ENCODE results near the gene AAR2.

Gene AAR2

DNA sequence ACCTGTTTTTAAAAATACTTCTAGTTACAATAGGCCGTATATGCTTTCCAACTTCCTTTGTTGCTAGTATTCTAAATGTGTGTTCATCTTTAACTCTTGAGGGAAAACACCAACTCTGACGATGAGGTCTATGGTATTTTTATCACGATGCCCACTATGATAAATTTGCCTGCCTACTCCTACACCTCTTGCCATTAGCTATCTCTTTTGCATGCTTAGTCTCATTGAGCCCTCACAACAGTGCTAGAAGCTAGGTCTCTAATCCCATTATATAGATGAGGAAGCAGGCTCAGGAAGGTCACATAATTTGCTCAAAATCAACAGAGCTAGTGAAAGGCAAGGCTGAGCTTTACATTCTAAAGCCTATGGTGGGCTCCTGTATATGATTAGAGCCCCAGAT lies 13.2 kb downstream of the AAR2 start:
- TF ChIP-seq, protein P1, sequence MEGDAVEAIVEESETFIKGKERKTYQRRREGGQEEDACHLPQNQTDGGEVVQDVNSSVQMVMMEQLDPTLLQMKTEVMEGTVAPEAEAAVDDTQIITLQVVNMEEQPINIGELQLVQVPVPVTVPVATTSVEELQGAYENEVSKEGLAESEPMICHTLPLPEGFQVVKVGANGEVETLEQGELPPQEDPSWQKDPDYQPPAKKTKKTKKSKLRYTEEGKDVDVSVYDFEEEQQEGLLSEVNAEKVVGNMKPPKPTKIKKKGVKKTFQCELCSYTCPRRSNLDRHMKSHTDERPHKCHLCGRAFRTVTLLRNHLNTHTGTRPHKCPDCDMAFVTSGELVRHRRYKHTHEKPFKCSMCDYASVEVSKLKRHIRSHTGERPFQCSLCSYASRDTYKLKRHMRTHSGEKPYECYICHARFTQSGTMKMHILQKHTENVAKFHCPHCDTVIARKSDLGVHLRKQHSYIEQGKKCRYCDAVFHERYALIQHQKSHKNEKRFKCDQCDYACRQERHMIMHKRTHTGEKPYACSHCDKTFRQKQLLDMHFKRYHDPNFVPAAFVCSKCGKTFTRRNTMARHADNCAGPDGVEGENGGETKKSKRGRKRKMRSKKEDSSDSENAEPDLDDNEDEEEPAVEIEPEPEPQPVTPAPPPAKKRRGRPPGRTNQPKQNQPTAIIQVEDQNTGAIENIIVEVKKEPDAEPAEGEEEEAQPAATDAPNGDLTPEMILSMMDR (IDR thresholded peaks at IDR 0.05) = no peak
- no peaks in the 10 kb centered on the region for H3K4me1 ChIP-seq
- H3K27me3 ChIP-seq = no peaks in the 10 kb centered on the region
- no peak for DNase-seq
- intact Hi-C loops (cut with DNase I; ENCODE audit: low total_unique reads) = no loop called here
- no peak overlapping the region for H3K27ac ChIP-seq
- no peaks in the 10 kb centered on the region for H3K9me3 ChIP-seq
- H3K4me3 ChIP-seq = no peak overlapping the region
- H3K36me3 ChIP-seq = peaks cover 56 to 88% (median 82%) of the 10 kb centered on the region in 3 donors

GRCh38 chr20:36251426-36251825 lies 15.1 kb downstream of the AAR2 start:
- H3K36me3 ChIP-seq = peaks cover 47 to 86% (median 76%) of the 10 kb centered on the region in 3 donors
- intact Hi-C loops (cut with DNase I; ENCODE audit: low total_unique reads) = no loop called here
- no peaks in the 10 kb centered on the region for H3K4me1 ChIP-seq
- no peak for DNase-seq
- TF ChIP-seq, protein P1 (IDR thresholded peaks at IDR 0.05) = no peak
- no peak overlapping the region for H3K27ac ChIP-seq
- H3K4me3 ChIP-seq = no peak overlapping the region
- H3K9me3 ChIP-seq = no peaks in the 10 kb centered on the region
- no peaks in the 10 kb centered on the region for H3K27me3 ChIP-seq

DNA sequence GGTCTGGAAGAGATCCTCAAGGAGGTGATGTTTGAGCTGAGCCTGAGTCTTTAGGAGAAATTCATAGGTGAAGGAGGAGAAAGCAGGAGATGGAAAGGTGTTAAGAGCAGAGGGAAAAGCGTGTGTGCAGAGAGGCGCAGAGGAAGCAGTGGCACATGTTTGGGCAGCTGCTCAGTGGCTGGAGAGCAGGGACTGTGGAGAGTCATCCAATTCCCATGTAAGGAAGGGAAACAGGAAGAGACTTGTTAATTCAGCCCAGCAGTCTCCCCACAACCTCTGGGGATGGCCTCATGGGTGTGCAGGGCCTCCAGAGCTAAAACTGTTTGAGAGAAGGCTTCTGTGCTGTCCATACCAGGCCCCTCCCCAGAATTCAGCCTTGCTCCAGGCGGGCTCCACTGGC lies 16.2 kb downstream of the AAR2 start:
- Histone ChIP-seq H3K9me3 (no peaks in the 10 kb centered on the region), H3K4me3 (no peak overlapping the region), H3K36me3 (peaks cover 39 to 85% (median 72%) of the 10 kb centered on the region in 3 donors), H3K27me3 (no peaks in the 10 kb centered on the region), H3K4me1 (no peaks in the 10 kb centered on the region), H3K27ac (no peak overlapping the region)
- DNase-seq = peak in 1 of 2 donors; percentile 3
- intact Hi-C loops (cut with DNase I; ENCODE audit: low total_unique reads) = no loop called here
- TF ChIP-seq, protein P1 (IDR thresholded peaks at IDR 0.05) = no peak

DNA sequence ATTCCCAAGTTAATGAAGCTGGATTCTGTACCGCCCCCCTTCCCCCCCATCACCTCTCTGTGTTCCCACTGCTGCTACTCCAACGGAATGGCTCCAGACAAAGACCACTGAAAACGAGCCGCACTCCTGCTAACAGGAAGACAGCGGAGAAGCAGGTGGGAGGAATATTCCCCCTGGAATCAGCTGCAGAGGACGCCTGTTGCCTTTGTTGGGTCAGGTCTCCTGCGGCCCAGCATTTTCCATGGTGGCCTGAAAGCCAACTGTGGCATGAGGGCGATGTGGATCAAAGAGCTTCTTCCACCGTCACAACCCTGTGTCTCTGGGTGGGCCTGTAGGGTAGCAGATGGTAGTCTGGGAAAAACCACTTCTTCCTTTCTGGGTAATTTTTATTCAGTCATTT lies 16.8 kb downstream of the AAR2 start:
- TF ChIP-seq, protein P1 (IDR thresholded peaks at IDR 0.05) = no peak
- H3K27ac ChIP-seq = no peak overlapping the region
- no peaks in the 10 kb centered on the region for H3K27me3 ChIP-seq
- H3K4me3 ChIP-seq = no peak overlapping the region
- DNase-seq = peak in 1 of 2 donors; percentile 7
- intact Hi-C loops (cut with DNase I; ENCODE audit: low total_unique reads) = no loop called here
- H3K36me3 ChIP-seq = peaks cover 34 to 79% (median 67%) of the 10 kb centered on the region in 3 donors
- H3K9me3 ChIP-seq = no peaks in the 10 kb centered on the region
- H3K4me1 ChIP-seq = no peaks in the 10 kb centered on the region

DNA sequence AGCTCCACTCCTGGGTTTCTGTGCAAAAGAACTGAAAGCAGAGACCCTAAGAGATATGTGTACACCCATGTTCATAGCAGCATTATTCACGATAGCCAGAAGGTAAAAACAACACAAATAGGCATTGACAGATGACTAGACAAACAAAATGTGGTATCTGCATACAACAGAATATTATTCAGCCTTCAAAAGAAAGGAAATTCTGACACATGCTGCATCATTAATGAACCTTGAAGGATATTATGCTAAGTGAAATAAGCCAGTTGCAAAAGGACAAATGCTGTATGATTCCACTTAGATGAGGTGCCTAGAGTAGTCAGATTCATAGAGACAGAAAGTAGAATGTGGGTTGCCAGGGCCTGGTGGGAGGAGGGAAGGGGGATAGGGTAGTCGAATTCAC lies 17.8 kb downstream of the AAR2 start:
- peak in 1 of 2 donors; percentile 19 for DNase-seq
- Histone ChIP-seq H3K9me3 (no peaks in the 10 kb centered on the region), H3K4me3 (no peak overlapping the region), H3K27me3 (no peaks in the 10 kb centered on the region), H3K27ac (no peak overlapping the region), H3K4me1 (no peaks in the 10 kb centered on the region), H3K36me3 (peaks cover 23 to 69% (median 57%) of the 10 kb centered on the region in 3 donors)
- intact Hi-C loops (cut with DNase I; ENCODE audit: low total_unique reads) = no loop called here
- TF ChIP-seq, protein P1 (IDR thresholded peaks at IDR 0.05) = no peak

GRCh38 chr20:36255445-36255844 lies 19.2 kb downstream of the AAR2 start:
- Histone ChIP-seq H3K4me3 (no peak overlapping the region), H3K36me3 (peaks cover 17 to 59% (median 46%) of the 10 kb centered on the region in 3 donors), H3K4me1 (no peaks in the 10 kb centered on the region), H3K9me3 (no peaks in the 10 kb centered on the region), H3K27ac (no peak overlapping the region), H3K27me3 (no peaks in the 10 kb centered on the region)
- TF ChIP-seq, protein P1 (IDR thresholded peaks at IDR 0.05) = no peak
- peak in 1 of 2 donors; percentile 43 for DNase-seq
- intact Hi-C loops (cut with DNase I; ENCODE audit: low total_unique reads) = no loop called here
